Airway epithelial cell (primary cell): Measurements from ENCODE around the gene TLCD1. TPM values are rescaled to one million over a fixed set of nuclear protein-coding genes. Genes with fewer than 3 reads are reported as not detected.

ENCODE experiments used
- total RNA-seq: library from RNA; depleted of rRNA; stranded (reverse); fragments of >200 nt; gene quantifications from 2 replicates; pipeline ENCODE4 v1.2.3, GENCODE V29; 2015

The TLCD1 gene, protein sequence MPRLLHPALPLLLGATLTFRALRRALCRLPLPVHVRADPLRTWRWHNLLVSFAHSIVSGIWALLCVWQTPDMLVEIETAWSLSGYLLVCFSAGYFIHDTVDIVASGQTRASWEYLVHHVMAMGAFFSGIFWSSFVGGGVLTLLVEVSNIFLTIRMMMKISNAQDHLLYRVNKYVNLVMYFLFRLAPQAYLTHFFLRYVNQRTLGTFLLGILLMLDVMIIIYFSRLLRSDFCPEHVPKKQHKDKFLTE
- 20.2 and 23.5 TPM in 2 replicates for total RNA-seq

GRCh38 chr17:28726226-28726626, at the start of gene TLCD1:
TSS of gene TLCD1 (minus strand) at chr17:28726233. CDS start at chr17:28726097, 136 bp downstream.

DNA sequence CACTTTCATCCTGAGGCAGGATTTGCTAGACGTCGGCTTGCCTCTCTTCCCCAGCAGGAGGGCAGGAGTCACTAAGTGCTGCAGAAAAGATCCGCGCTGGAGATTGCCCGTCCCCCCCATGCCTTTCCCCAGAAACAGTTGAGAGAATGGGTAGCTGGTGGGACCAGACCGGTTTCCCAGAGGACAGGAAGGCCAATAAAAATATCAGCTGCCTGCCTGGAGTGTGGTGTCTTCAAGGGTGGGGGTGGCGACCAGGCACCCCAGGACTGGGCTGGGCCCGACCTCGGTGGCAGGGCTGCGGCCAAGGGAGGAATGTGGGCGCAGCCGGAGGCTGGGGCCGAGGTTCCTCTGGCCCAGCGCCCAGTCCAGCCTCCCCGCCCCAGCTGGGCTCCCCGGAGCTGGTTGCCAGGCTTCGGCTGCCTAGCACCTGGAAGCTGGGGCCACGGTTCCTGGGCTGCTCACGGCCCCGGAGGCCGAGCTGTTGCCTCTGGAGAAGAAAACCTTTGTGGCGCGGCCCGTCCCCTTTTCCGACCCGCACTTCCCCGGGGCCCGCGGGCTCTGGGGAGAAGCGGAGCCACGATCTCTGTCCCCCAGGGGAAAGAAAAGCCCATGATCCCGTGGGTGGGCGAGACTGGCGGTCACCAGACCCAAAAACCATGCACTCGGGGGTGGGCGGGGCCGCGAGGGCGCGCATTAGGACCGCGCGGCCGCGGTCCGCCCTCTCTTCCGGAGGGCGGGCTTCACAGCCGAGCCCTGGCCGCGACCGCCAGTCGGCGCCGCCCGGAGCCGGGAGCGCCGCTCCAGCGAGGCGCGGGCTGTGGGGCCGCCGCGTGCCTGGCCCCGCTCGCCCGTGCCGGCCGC, 17.4 kb upstream of the TLCD1 start, which contains the start of gene TRAF4:
TRAF4 (plus strand) TSS at position 769 of the 861 bp plus-strand sequence. CDS start 102 bp downstream, outside the sequence.

DNA sequence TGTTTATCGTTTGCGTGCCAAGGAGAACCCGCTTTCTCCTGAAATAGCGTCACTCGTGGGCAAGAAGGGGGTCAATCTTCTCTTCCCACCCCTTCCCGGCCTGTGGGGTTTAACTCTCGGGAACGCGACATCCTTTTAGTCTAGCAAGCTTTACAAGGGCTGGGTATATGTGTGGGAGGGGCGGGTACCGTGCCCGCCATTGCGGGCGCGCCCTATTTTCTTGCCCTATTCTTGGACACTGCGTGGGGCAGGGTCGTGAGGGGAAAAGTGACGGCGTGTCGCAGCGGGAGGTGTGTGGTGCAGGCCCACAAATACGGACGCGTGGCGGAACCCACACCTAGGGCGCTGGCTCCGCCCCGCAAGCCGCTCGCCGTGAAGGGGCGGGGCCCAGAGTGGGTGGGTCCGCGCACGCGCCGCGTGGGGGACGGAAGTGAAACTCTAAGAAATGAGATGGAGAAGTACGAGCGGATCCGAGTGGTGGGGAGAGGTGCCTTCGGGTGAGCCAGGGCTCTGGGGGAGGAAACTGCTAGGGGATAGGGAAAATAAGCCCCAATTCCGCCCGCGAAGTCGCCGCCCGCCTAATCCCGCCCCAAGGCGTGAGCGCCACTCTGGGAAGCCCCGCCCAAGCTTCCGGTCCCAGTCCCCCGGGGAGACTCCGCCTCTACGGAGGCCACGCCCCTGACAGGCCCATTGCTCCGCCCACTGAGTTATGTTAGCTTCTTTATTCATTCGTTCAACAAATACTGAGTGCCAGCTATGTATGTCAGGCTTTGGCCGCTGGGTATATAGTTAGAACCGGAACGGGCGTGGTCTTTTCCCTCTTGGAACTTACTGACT, 2.5 kb upstream of the TLCD1 start, which contains the start of gene NEK8:
NEK8 (plus strand) TSS at position 425 of the 837 bp plus-strand sequence; CDS start at position 451, 26 bp downstream.

DNA sequence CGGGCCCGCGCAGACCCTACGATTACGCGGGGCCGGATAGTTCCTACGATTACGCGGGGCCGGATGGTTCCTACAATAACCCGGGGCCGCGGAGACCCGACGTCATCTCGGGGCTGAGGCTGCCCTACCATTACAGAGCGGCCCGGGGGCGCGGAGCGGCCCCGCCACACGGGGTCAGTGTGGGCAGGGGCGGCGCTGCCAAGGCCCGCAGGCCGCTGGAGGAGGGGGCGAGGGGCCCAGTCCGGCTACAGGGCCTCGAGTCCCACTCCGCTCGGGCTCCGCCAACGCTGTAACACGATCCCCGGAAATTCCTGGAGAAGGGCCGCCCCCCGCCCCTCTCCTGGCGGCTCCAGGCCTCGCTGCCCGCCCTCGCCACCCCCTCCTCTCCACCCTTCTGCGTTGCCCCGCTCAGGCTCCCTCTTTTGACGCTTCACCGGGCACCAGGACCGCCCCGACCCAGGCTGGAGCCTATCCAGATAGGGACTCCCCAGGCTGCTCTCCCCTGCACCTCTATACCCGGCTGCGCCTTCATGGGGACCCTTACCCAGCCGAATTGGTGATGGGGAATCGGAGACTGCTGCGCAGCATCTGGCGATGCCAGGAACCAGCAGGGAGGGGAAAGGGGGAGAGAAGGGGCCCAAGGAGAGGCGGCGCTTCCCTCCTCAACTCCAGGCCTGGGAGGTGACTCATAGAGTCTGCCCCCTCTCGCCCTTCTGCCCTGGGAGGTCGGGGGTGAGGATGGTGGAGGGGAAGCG, 8.3 kb downstream of the TLCD1 start, which contains the start of gene RAB34:
RAB34 (minus strand) TSS at position 291 of the 755 bp plus-strand sequence. CDS start 602 bp downstream, outside the sequence.

GRCh38 chr17:28711723-28712031, 14.4 kb downstream of the TLCD1 start, which contains the start of gene PROCA1:
TSS of gene PROCA1 (minus strand) at chr17:28711888. CDS start at chr17:28711660, 228 bp downstream.

Other genes starting within 250 kb of the TLCD1 start
- 2.7 and 11.1 TPM in 2 replicates for gene FOXN1, start 219.9 kb downstream of the TLCD1 start, total RNA-seq
- 34.1 and 51.9 TPM in 2 replicates for gene UNC119, start 173.6 kb downstream of the TLCD1 start, total RNA-seq
- gene PIGS, start 154.7 kb downstream of the TLCD1 start, total RNA-seq: 55.8 and 60.0 TPM in 2 replicates
- 109 and 131 TPM in 2 replicates for gene ALDOC, start 149.3 kb downstream of the TLCD1 start, total RNA-seq
- gene SPAG5, start 127.2 kb downstream of the TLCD1 start, total RNA-seq: 36.9 and 44.5 TPM in 2 replicates
- 0.84 and 4.4 TPM in 2 replicates for gene RSKR, start 112.0 kb downstream of the TLCD1 start, total RNA-seq
- 104 and 127 TPM in 2 replicates for gene BLTP2, start 81.1 kb downstream of the TLCD1 start, total RNA-seq
- gene SDF2, start 64.3 kb downstream of the TLCD1 start, total RNA-seq: 35.0 and 44.7 TPM in 2 replicates
- 18.6 and 27.9 TPM in 2 replicates for gene SUPT6H, start 64.0 kb downstream of the TLCD1 start, total RNA-seq
- 0.21 and 2.6 TPM in 2 replicates for gene PROCA1, start 14.3 kb downstream of the TLCD1 start, total RNA-seq
- gene RAB34, start 8.4 kb downstream of the TLCD1 start, total RNA-seq: 214 and 300 TPM in 2 replicates
- gene RPL23A, start 6.2 kb downstream of the TLCD1 start, total RNA-seq: 645 and 883 TPM in 2 replicates
- gene NEK8, start 2.6 kb upstream of the TLCD1 start, total RNA-seq: 1.8 and 2.4 TPM in 2 replicates
- 78.0 and 82.7 TPM in 2 replicates for gene TRAF4, start 17.8 kb upstream of the TLCD1 start, total RNA-seq
- gene FAM222B, start 116.6 kb upstream of the TLCD1 start, total RNA-seq: 12.4 and 17.6 TPM in 2 replicates
- gene ERAL1, start 128.8 kb upstream of the TLCD1 start, total RNA-seq: 59.0 and 60.8 TPM in 2 replicates
- gene FLOT2, start 171.5 kb upstream of the TLCD1 start, total RNA-seq: 58.8 and 70.7 TPM in 2 replicates
- gene DHRS13, start 176.8 kb upstream of the TLCD1 start, total RNA-seq: 11.6 and 12.9 TPM in 2 replicates
- 15.3 and 19.5 TPM in 2 replicates for gene PHF12, start 225.3 kb upstream of the TLCD1 start, total RNA-seq